Transverse colon (tissue), 4 donors: ENCODE data around the gene WFS1. TPM values are rescaled to one million over a fixed set of nuclear protein-coding genes. Genes with fewer than 3 reads are reported as not detected.

Experiments used
- DNase-seq: peaks from one replicate; pipeline ENCODE4 v3.0.0-alpha.2; 2019
- H3K27ac ChIP-seq, 4 donors: fragments of 200-600 bp; sonication (generic); 2 replicates each; pipeline ENCODE4 v1.5.1; 2016 to 2018; ENCODE audit warnings: inconsistent platforms in 4 of 4
- H3K27me3 ChIP-seq: fragments of 200-600 bp; sonication (generic); 2 replicates; pipeline ENCODE4 v1.5.1; 2017; ENCODE audit warnings: inconsistent platforms
- H3K36me3 ChIP-seq, 4 donors: fragments of 200-600 bp; sonication (generic); 2 replicates each; pipeline ENCODE4 v1.5.1; 2017 to 2019; ENCODE audit warnings: inconsistent platforms in 4 of 4
- H3K4me1 ChIP-seq, 4 donors: fragments of 200-600 bp; sonication (generic); 2 replicates each; pipeline ENCODE4 v1.5.1; 2017 to 2020; ENCODE audit warnings: inconsistent platforms in 4 of 4
- H3K4me3 ChIP-seq, 4 donors: fragments of 200-600 bp; sonication (generic); 1 replicate in 1 of 4; 2 replicates in 3 of 4; pipeline versions ENCODE4 v1.5.1 to v1.6.1; 2017 to 2019; ENCODE audit warnings: inconsistent platforms in 4 of 4
- H3K9me3 ChIP-seq, 2 donors: fragments of 200-600 bp; sonication (generic); 2 replicates each; pipeline ENCODE4 v1.5.1; 2017 to 2019; ENCODE audit warnings: inconsistent platforms in 2 of 2
- CTCF ChIP-seq, 5 experiments: fragments of 200-600 bp in 3 of 5; fragments of 450-650 bp in 2 of 5; sonication (generic) in 3 of 5; IDR thresholded peaks; 1 replicate in 2 of 5; 2 replicates in 3 of 5; pipeline ENCODE4 v1.5.1; 2016 to 2017; ENCODE audit warnings: antibody characterized with exemption in 5 of 5, inconsistent platforms in 3 of 5, mild to moderate bottlenecking in 2 of 5, moderate library complexity in 1 of 5
- EP300 ChIP-seq: sonication (generic); formaldehyde crosslinking; IDR thresholded peaks from one replicate; pipeline ENCODE4 v1.6.1; 2017; ENCODE audit warnings: antibody characterized with exemption, low read depth
- POLR2A ChIP-seq: fragments of 450-650 bp; IDR thresholded peaks from one replicate; pipeline ENCODE4 v1.6.1; 2016; ENCODE audit warnings: antibody characterized with exemption, mild to moderate bottlenecking, moderate library complexity
- POLR2AphosphoS5 ChIP-seq, 3 donors: sonication (generic); formaldehyde crosslinking; IDR thresholded peaks; one replicate each; pipeline ENCODE4 v1.6.1; 2016; ENCODE audit warnings: antibody characterized with exemption in 3 of 3
- WGBS, 2 donors: methylation state at CpG; one replicate each; pipeline ENCODE4 v1.1.5; 2018; ENCODE audit warnings: low coverage in 1 of 2; 5-methylcytosine and 5-hydroxymethylcytosine counted together
- in situ Hi-C, 4 donors: fragments of 200-750 bp; cut with MboI; loops; one replicate each; pipeline versions ENCODE4 v1.15.0 to v1.15.1; 2017; ENCODE audit warnings: low sequenced_read_pairs in 3 of 4, low pct_ligation_motif_present in 1 of 4, low pct_unique_long_range_greater_than_20kb in 1 of 4
- intact Hi-C: fragments of 100-400 bp; cut with DNase I; formaldehyde crosslinking; loops from one replicate; pipeline ENCODE4 v1.15.1; 2023; ENCODE audit warnings: low total_unique reads
- total RNA-seq, 4 donors: library from RNA; depleted of rRNA; stranded (reverse); fragments of >200 nt; gene quantifications; one replicate each; pipeline ENCODE4 v1.1.0, GENCODE V29; 2016

WFS1 gene
- total RNA-seq, 4 donors from 2014 or later: 11.5 to 23.5 (median 20.8) TPM

- DNase-seq: no peak
- Histone ChIP-seq H3K4me1 (peaks cover 0 to 7% (median 1%) of the 10 kb centered on the region in 4 donors), H3K9me3 (no peaks in the 10 kb centered on the region), H3K36me3 (no peaks in the 10 kb centered on the region), H3K27me3 (peaks cover 4% of the 10 kb centered on the region), H3K4me3 (no peak overlapping the region), H3K27ac (no peak overlapping the region)
- intact Hi-C loops (no loop called here), in situ Hi-C loops (loop anchor here (5.0 kb wide), 2 partner anchors 72 to 77 kb away; no protein-coding TSS in a partner anchor)
- no peak for TF ChIP-seq EP300
- no peak for TF ChIP-seq CTCF (IDR thresholded peaks at IDR 0.05)
- no peak for TF ChIP-seq POLR2AphosphoS5 (IDR thresholded peaks at IDR 0.05)
- TF ChIP-seq POLR2A: no peak
- 71% methylated on average over 21 of the region's 28 CpGs; no CpG with 5 or more reads in 1 of the 2 donors for WGBS, 2 donors
Observed at GRCh38 chr4:6329478-6330383, 60.1 kb downstream of the WFS1 start.

GRCh38 chr4:6330384-6330767 is 60.7 kb downstream of the WFS1 start:
- H3K27ac ChIP-seq: no peak overlapping the region
- H3K9me3 ChIP-seq: no peaks in the 10 kb centered on the region
- no peak overlapping the region for H3K4me3 ChIP-seq
- H3K27me3 ChIP-seq: peaks cover 6% of the 10 kb centered on the region
- in situ Hi-C loops: no loop called here
- intact Hi-C loops: no loop called here
- 85 to 100% methylated on average over 2 to 7 of the region's 7 CpGs for WGBS, 2 donors
- H3K4me1 ChIP-seq: peaks cover 0 to 2% (median under 1%) of the 10 kb centered on the region in 4 donors
- no peaks in the 10 kb centered on the region for H3K36me3 ChIP-seq
- TF ChIP-seq CTCF (IDR thresholded peaks at IDR 0.05) (no peak), POLR2AphosphoS5 (IDR thresholded peaks at IDR 0.05) (no peak), EP300 (no peak), POLR2A (no peak)
- no peak for DNase-seq

GRCh38 chr4:6331018-6331417 is 61.4 kb downstream of the WFS1 start:
- Histone ChIP-seq H3K9me3 (no peaks in the 10 kb centered on the region), H3K27me3 (peaks cover 13% of the 10 kb centered on the region), H3K4me1 (no peaks in the 10 kb centered on the region), H3K27ac (no peak overlapping the region), H3K36me3 (no peaks in the 10 kb centered on the region), H3K4me3 (no peak overlapping the region)
- intact Hi-C loops (no loop called here), in situ Hi-C loops (no loop called here)
- peak; percentile 23 for DNase-seq
- TF ChIP-seq POLR2A (no peak), CTCF (IDR thresholded peaks at IDR 0.05) (peak; percentile 35 to 58 (median 49))
- 79% methylated on average over 8 of the region's 8 CpGs; no CpG with 5 or more reads in 1 of the 2 donors for WGBS, 2 donors

GRCh38 chr4:6331468-6331867 is 61.8 kb downstream of the WFS1 start:
- no peak for DNase-seq
- Histone ChIP-seq H3K36me3 (no peaks in the 10 kb centered on the region), H3K4me1 (no peaks in the 10 kb centered on the region), H3K9me3 (no peaks in the 10 kb centered on the region), H3K27ac (no peak overlapping the region), H3K4me3 (no peak overlapping the region), H3K27me3 (peaks cover 14% of the 10 kb centered on the region)
- in situ Hi-C loops: no loop called here
- intact Hi-C loops: no loop called here
- TF ChIP-seq POLR2A (no peak), CTCF (IDR thresholded peaks at IDR 0.05) (no peak), EP300 (no peak), POLR2AphosphoS5 (IDR thresholded peaks at IDR 0.05) (no peak)
- 95% methylated on average over 6 of the region's 6 CpGs; no CpG with 5 or more reads in 1 of the 2 donors for WGBS, 2 donors
